Measurements from ENCODE around the gene MACROD2.

MACROD2 gene

GRCh38 chr20:15921930-15922329 lies 1926.6 kb downstream of the MACROD2 start:
- no peak for ATAC-seq
- DNase-seq, result no peak

GRCh38 chr20:15922556-15922955 lies 1927.2 kb downstream of the MACROD2 start:
- DNase-seq, result no peak
- no peak for ATAC-seq

GRCh38 chr20:15923030-15923776 lies 1927.9 kb downstream of the MACROD2 start:
- ATAC-seq (no peak), DNase-seq (no peak)

GRCh38 chr20:15924556-15924955 lies 1929.2 kb downstream of the MACROD2 start:
- DNase-seq (no peak), ATAC-seq (no peak)

GRCh38 chr20:15925376-15925775 lies 1930.1 kb downstream of the MACROD2 start:
- DNase-seq, result no peak

GRCh38 chr20:15927893-15928650 lies 1932.8 kb downstream of the MACROD2 start:
- ATAC-seq, result no peak
- DNase-seq, result no peak

More at GRCh38 chr20:15925376-15925775, 1930.1 kb downstream of the MACROD2 start:
- ATAC-seq, result no peak

- DNase-seq (no peak), ATAC-seq (no peak)
These were observed 1933.6 kb downstream of the MACROD2 start for GRCh38 chr20:15928946-15929345.

GRCh38 chr20:15930311-15931305 lies 1935.3 kb downstream of the MACROD2 start:
- ATAC-seq (no peak), DNase-seq (no peak)

GRCh38 chr20:15931897-15932296 lies 1936.6 kb downstream of the MACROD2 start:
- no peak for DNase-seq

GRCh38 chr20:15937179-15937578 lies 1941.9 kb downstream of the MACROD2 start:
- ATAC-seq, result no peak
- DNase-seq, result no peak

More at GRCh38 chr20:15931897-15932296, 1936.6 kb downstream of the MACROD2 start:
- ATAC-seq, result no peak

- DNase-seq, result no peak
- ATAC-seq, result no peak
These were observed 1943.5 kb downstream of the MACROD2 start for GRCh38 chr20:15938847-15939246.

- DNase-seq (no peak), ATAC-seq (no peak)
These were observed 1944.8 kb downstream of the MACROD2 start for GRCh38 chr20:15940127-15940526.

- ATAC-seq, result no peak
- DNase-seq, result no peak
These were observed 1946.8 kb downstream of the MACROD2 start for GRCh38 chr20:15942130-15942529.

- ATAC-seq (no peak), DNase-seq (no peak)
These were observed 1950.0 kb downstream of the MACROD2 start for GRCh38 chr20:15945289-15945688.

GRCh38 chr20:15949391-15949790 lies 1954.1 kb downstream of the MACROD2 start:
- DNase-seq, result no peak

GRCh38 chr20:15951658-15952057 lies 1956.3 kb downstream of the MACROD2 start:
- ATAC-seq (no peak), DNase-seq (no peak)

More at GRCh38 chr20:15949391-15949790, 1954.1 kb downstream of the MACROD2 start:
- ATAC-seq, result no peak

GRCh38 chr20:15958142-15958541 lies 1962.8 kb downstream of the MACROD2 start:
- DNase-seq, result no peak
- no peak for ATAC-seq

GRCh38 chr20:15965165-15965564 lies 1969.8 kb downstream of the MACROD2 start:
- DNase-seq (no peak), ATAC-seq (no peak)

- DNase-seq, result no peak
- ATAC-seq, result no peak
These were observed 1972.0 kb downstream of the MACROD2 start for GRCh38 chr20:15967334-15967733.

- DNase-seq (no peak), ATAC-seq (no peak)
These were observed 1980.9 kb downstream of the MACROD2 start for GRCh38 chr20:15976047-15976736.

GRCh38 chr20:15977026-15977425 lies 1981.7 kb downstream of the MACROD2 start:
- no peak for DNase-seq
- ATAC-seq, result no peak

GRCh38 chr20:15977758-15978157 lies 1982.4 kb downstream of the MACROD2 start:
- DNase-seq (no peak), ATAC-seq (no peak)

All from stimulated activated naive CD8-positive, alpha-beta T cell treated with anti-CD3 and anti-CD28 coated beads, Interleukin-15, Interleukin-2, amounts not matched to agents 100 U/mL and 50 U/mL, for 24 hours (primary cell).